Measurements from ENCODE around the gene AGPAT1.

AGPAT1 gene, protein sequence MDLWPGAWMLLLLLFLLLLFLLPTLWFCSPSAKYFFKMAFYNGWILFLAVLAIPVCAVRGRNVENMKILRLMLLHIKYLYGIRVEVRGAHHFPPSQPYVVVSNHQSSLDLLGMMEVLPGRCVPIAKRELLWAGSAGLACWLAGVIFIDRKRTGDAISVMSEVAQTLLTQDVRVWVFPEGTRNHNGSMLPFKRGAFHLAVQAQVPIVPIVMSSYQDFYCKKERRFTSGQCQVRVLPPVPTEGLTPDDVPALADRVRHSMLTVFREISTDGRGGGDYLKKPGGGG

DNA sequence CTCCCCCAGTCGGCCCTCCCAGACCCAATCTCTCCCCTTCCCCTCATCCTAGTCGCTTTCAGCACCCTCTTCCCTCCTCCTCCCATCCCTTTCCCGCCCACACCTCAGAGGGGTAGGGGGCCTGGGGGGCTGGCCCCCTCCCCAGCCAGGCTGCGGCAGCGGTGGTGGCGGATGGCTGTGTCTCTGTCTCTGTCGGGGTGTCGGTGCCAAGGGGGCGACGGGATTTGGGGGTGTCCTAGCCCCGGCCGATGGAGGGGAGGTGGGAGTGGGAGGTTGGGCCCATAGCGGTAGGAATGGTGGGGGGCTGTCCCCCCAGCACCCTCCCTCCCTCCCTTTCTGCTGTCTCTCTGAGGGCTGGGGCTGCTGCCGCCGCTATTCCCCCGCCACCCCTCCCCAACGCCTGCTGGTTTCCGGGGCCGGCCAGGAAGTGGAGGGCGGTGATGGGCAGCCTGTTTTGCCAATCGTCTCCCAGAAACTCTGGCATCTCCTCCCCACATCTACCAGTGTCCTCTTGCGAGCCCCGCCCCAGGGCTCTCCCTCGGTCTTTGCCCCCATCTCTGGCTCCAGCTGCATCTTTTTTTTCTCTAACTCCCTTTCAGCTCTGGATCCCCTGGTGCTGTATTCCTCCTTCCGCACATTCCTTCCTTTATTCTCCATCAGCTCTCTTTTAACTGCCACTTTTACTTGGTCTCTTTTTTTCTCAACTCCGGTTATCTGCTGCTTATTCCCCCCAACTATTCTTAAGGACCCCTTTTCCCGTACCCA is at the start of gene AGPAT1:
Gene AGPAT1, minus strand, starts transcription at position 374 of the 765 bp plus-strand sequence. CDS start 4,588 bp downstream, outside the sequence.
- Mint-ChIP-seq H3K9me3 (no peaks in the 10 kb centered on the region), H3K27ac (peak within 1 kb of the TSS; percentile 98), H3K27me3 (ENCODE audit: low read depth) (no peaks in the 10 kb centered on the region), H3K4me1 (ENCODE audit: low read depth) (peaks cover 47% of the 10 kb centered on the region), H3K4me3 (peak within 1 kb of the TSS; percentile 97), H3K36me3 (ENCODE audit: low read depth) (peaks cover 21% of the 10 kb centered on the region)
- peak; percentile 93 for DNase-seq (ENCODE audit: low spot score)

DNA sequence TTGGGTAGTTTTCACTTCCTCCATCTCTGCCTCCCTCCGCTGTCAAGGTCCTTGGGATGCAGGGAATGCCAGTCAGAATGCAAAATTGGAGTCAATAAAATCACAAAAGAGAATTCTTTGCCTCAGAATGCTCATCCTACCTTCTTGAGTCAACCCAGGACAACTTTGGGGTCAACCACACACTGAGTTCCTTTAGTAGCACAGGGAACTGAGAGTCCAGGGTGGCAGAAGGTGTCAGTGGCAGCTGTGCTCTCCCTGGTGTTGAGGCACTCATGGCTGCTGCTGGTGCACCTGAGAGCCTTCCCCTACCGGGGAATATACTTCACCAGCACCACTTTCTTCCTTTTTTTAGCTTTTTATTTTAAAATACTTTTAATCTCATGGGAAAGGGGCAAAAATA is 48.8 kb upstream of the AGPAT1 start:
- Mint-ChIP-seq H3K9me3 (no peaks in the 10 kb centered on the region), H3K36me3 (ENCODE audit: low read depth) (no peaks in the 10 kb centered on the region), H3K4me3 (no peak overlapping the region), H3K27ac (no peak overlapping the region), H3K27me3 (ENCODE audit: low read depth) (no peaks in the 10 kb centered on the region), H3K4me1 (ENCODE audit: low read depth) (no peaks in the 10 kb centered on the region)
- no peak for DNase-seq (ENCODE audit: low spot score)

DNA sequence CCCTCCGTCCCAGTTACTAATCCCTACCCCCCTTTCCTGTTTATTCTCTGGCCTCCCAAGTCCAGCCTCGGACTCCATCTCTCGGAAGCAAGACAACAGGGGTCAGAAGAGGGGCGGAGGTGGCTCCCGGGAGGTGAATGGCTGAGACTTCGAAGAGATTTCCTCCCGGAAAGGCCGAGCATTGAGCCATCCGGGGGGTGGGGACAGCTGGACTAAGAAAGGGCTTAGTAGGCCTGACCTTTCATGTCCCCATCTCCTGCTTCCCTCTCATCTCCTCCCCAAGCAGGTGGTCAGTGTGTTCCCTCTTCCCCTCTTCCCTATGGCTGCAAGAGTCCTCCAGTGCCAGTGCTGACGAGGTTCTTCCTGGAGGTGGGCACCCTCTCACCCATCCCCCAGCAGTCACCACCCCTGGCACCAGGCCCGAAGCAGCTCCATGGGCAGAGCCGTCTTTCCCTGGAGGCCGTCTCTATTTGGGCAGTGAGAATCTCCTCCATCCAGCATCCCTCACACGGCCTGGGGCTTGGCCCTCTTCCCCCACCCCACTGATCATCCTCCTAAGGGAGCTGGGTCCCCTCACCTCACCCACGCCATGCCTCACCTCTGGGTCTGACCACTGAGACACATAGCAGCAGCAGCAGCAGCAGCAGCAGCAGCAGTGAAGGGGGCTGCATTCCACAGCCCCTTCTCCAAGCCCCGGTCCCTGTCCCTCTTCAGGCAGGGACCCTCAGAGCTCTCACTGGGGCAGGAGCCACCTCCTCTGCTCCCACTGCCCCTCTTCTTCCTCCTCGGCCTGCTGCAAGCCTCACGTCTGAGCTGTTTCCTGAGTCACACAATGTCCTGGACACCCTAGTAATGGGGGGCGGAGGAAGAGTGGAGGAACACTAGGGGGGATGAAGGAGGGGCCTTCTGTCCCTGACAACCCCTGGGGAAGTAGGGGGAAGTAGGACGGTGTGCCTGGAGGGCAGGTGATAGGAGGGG is 47.7 kb upstream of the AGPAT1 start, which contains the start of gene NOTCH4:
Gene NOTCH4, minus strand, starts transcription at position 810 of the 978 bp plus-strand sequence. Its CDS starts 139 bp downstream, at position 671.
- Mint-ChIP-seq H3K27me3 (ENCODE audit: low read depth) (no peaks in the 10 kb centered on the region), H3K36me3 (ENCODE audit: low read depth) (no peaks in the 10 kb centered on the region), H3K4me1 (ENCODE audit: low read depth) (no peaks in the 10 kb centered on the region), H3K4me3 (no peak within 1 kb of the TSS), H3K27ac (no peak within 1 kb of the TSS), H3K9me3 (no peaks in the 10 kb centered on the region)
- DNase-seq (ENCODE audit: low spot score): no peak

GRCh38 chr6:32222333-32223230 is 46.7 kb upstream of the AGPAT1 start:
- Mint-ChIP-seq H3K4me3 (no peak overlapping the region), H3K9me3 (no peaks in the 10 kb centered on the region), H3K36me3 (ENCODE audit: low read depth) (no peaks in the 10 kb centered on the region), H3K27me3 (ENCODE audit: low read depth) (peaks cover 2% of the 10 kb centered on the region), H3K27ac (no peak overlapping the region), H3K4me1 (ENCODE audit: low read depth) (no peaks in the 10 kb centered on the region)
- no peak for DNase-seq (ENCODE audit: low spot score)

- no peak for DNase-seq (ENCODE audit: low spot score)
- Mint-ChIP-seq H3K9me3 (no peaks in the 10 kb centered on the region), H3K36me3 (ENCODE audit: low read depth) (no peaks in the 10 kb centered on the region), H3K27me3 (ENCODE audit: low read depth) (peaks cover 3% of the 10 kb centered on the region), H3K4me1 (ENCODE audit: low read depth) (no peaks in the 10 kb centered on the region), H3K27ac (no peak overlapping the region), H3K4me3 (no peak overlapping the region)
Observed at GRCh38 chr6:32220021-32220420, 44.1 kb upstream of the AGPAT1 start.

DNA sequence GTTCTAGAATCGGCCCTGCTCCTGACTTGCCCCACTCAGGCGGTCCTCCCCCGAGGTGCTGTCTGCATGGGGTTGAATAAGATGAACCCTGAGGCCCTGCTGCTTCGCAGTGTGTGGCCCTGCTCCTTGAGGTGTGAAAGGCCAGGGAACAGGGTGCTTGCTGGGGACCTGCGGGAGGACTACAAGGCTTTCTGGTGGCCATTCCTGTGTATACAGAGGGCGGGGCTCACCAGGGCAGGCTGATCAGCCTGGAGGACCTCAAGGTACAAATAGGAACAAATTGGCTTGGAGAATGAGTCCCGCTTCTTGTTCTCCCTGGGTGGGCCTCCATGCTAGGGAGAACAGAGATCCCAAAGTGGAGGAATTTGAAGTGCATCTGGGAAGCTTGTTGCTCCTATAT is 42.3 kb upstream of the AGPAT1 start:
- H3K4me1 Mint-ChIP-seq (ENCODE audit: low read depth): no peaks in the 10 kb centered on the region
- no peak overlapping the region for H3K27ac Mint-ChIP-seq
- H3K9me3 Mint-ChIP-seq: no peaks in the 10 kb centered on the region
- no peak for DNase-seq (ENCODE audit: low spot score)
- no peak overlapping the region for H3K4me3 Mint-ChIP-seq
- no peaks in the 10 kb centered on the region for H3K36me3 Mint-ChIP-seq (ENCODE audit: low read depth)
- H3K27me3 Mint-ChIP-seq (ENCODE audit: low read depth): peaks cover 3% of the 10 kb centered on the region

- DNase-seq (ENCODE audit: low spot score): no peak
- no peaks in the 10 kb centered on the region for H3K9me3 Mint-ChIP-seq
- no peak overlapping the region for H3K27ac Mint-ChIP-seq
- H3K27me3 Mint-ChIP-seq (ENCODE audit: low read depth): peaks cover 3% of the 10 kb centered on the region
- H3K4me1 Mint-ChIP-seq (ENCODE audit: low read depth): no peaks in the 10 kb centered on the region
- no peak overlapping the region for H3K4me3 Mint-ChIP-seq
- no peaks in the 10 kb centered on the region for H3K36me3 Mint-ChIP-seq (ENCODE audit: low read depth)
Observed at GRCh38 chr6:32216998-32217397, 41.1 kb upstream of the AGPAT1 start.

DNA sequence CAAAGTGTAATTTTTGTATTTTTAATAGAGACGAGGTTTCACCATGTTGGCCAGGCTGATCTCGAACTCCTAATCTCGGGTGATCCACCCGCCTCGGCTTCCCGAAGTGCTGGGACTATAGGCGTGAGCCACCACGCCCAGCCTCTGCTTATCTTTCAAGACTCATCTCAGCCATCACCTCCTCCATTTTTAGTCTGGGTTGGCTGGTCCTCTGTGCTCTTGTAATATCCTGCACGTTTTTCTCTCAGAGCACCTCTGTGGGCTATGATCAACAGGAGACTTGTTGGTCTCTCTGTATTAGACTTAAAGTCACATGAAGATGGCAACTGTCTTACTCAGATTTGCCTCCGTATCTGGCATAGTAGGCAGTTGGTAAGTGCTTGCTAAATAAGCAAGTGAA is 40.4 kb upstream of the AGPAT1 start:
- Mint-ChIP-seq H3K36me3 (ENCODE audit: low read depth) (no peaks in the 10 kb centered on the region), H3K9me3 (no peaks in the 10 kb centered on the region), H3K27ac (no peak overlapping the region), H3K27me3 (ENCODE audit: low read depth) (peaks cover 3% of the 10 kb centered on the region), H3K4me3 (no peak overlapping the region), H3K4me1 (ENCODE audit: low read depth) (no peaks in the 10 kb centered on the region)
- DNase-seq (ENCODE audit: low spot score): no peak

- no peaks in the 10 kb centered on the region for H3K36me3 Mint-ChIP-seq (ENCODE audit: low read depth)
- peaks cover 3% of the 10 kb centered on the region for H3K27me3 Mint-ChIP-seq (ENCODE audit: low read depth)
- no peaks in the 10 kb centered on the region for H3K9me3 Mint-ChIP-seq
- no peaks in the 10 kb centered on the region for H3K4me1 Mint-ChIP-seq (ENCODE audit: low read depth)
- no peak for DNase-seq (ENCODE audit: low spot score)
- H3K4me3 Mint-ChIP-seq: no peak overlapping the region
- H3K27ac Mint-ChIP-seq: no peak overlapping the region
Observed at GRCh38 chr6:32215617-32216016, 39.7 kb upstream of the AGPAT1 start.

GRCh38 chr6:32214126-32214525 is 38.2 kb upstream of the AGPAT1 start:
- Mint-ChIP-seq H3K27me3 (ENCODE audit: low read depth) (peaks cover 3% of the 10 kb centered on the region), H3K27ac (no peak overlapping the region), H3K9me3 (no peaks in the 10 kb centered on the region), H3K36me3 (ENCODE audit: low read depth) (no peaks in the 10 kb centered on the region), H3K4me3 (no peak overlapping the region), H3K4me1 (ENCODE audit: low read depth) (no peaks in the 10 kb centered on the region)
- DNase-seq (ENCODE audit: low spot score): no peak

DNA sequence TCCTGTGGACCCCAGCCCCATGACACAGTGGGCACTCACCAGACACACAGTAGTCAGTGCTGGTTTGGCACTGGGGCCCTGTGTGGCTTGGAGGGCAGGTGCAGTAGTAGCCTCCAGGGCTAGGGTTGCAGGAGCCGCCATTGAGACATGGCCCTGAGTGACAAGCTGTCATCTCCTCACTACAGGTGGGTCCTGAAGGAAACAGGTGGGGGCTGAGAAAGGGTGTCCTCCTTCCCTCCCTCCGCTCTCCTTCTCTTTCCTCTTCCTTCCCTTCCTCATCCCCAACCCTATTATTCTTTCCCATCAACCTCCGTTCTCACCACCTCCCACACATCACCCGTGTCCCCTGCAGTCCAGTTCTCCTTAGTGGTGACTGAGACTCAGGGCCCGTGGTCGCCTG is 37.8 kb upstream of the AGPAT1 start:
- no peak overlapping the region for H3K4me3 Mint-ChIP-seq
- peaks cover 6% of the 10 kb centered on the region for H3K27me3 Mint-ChIP-seq (ENCODE audit: low read depth)
- no peak overlapping the region for H3K27ac Mint-ChIP-seq
- no peaks in the 10 kb centered on the region for H3K9me3 Mint-ChIP-seq
- no peak for DNase-seq (ENCODE audit: low spot score)
- H3K36me3 Mint-ChIP-seq (ENCODE audit: low read depth): no peaks in the 10 kb centered on the region
- H3K4me1 Mint-ChIP-seq (ENCODE audit: low read depth): no peaks in the 10 kb centered on the region

DNA sequence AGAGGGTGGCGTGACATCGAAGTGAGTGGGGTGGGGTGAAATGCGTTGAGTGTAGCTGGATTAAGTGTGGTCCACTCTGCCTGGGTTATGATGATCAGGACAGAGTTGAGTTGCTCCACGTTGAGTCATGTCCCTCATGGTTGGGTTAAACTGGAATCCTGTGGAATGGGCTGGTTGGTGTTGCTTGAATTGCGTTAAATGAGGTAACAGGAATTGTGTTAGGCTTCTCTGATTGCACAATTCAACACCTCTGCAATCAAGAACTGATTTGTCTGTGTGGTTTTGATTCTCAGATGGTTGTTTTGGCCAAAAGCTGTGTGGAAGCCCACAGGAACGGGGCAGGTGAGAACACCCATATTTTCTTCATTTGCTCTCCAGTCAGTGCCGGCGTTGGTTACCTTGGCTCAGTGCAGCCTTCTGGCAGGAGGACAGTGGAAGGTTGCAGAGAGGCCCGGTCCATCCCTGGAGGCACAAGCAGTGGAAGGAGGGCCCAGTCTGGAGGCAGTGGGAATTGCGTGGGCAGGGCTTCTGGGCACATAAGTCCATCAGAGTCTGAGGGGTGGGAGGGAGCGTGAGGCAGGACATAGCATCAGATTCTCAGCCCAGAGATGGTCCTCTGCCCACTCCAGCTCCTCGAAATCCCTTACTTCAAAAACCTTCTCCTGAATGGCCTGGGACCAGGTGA is 36.3 kb upstream of the AGPAT1 start:
- no peaks in the 10 kb centered on the region for H3K4me1 Mint-ChIP-seq (ENCODE audit: low read depth)
- peaks cover 9% of the 10 kb centered on the region for H3K27me3 Mint-ChIP-seq (ENCODE audit: low read depth)
- H3K4me3 Mint-ChIP-seq: no peak overlapping the region
- H3K27ac Mint-ChIP-seq: no peak overlapping the region
- no peak for DNase-seq (ENCODE audit: low spot score)
- no peaks in the 10 kb centered on the region for H3K9me3 Mint-ChIP-seq
- no peaks in the 10 kb centered on the region for H3K36me3 Mint-ChIP-seq (ENCODE audit: low read depth)
